GM12878 (cell line): ENCODE measurements around the gene CACNA2D4. TPM values are rescaled to one million over a fixed set of nuclear protein-coding genes. Genes with fewer than 3 reads are reported as not detected.

ENCODE experiments used
- ATAC-seq: fragments of 200-7000 bp; cut with Tn5 transposase; 3 replicates; pipeline ENCODE4 v1.9.1; 2020; ENCODE audit warnings: mild to moderate bottlenecking, moderate library complexity
- BruUV-seq: library from RNA; stranded (reverse); fragments of 400-500 nt; replicated peaks from 2 replicates; lab custom pipeline; 2021; lab: Mats Ljungman, UMichigan
- CTCF ChIA-PET: fragments of 300-600 bp; sonication (Branson Sonifier 250); formaldehyde crosslinking; extraction: SDS; loops from one replicate; lab custom pipeline; 2021; ENCODE audit warnings: inconsistent platforms; lab: Yijun Ruan, JAX
- POLR2A ChIA-PET: fragments of 350-600 bp; formaldehyde crosslinking; extraction: SDS; loops from one replicate; lab custom pipeline; 2021; ENCODE audit warnings: inconsistent platforms; lab: Charles Lee
- RAD21 ChIA-PET: fragments of 300-600 bp; sonication (Branson Sonifier 250); formaldehyde crosslinking; loops from one replicate; lab custom pipeline; 2023; ENCODE audit warnings: antibody characterized with exemption; ENCODE audit not compliant: unreplicated experiment; lab: Charles Lee
- SMC1A ChIA-PET: fragments of 300-600 bp; sonication (Branson Sonifier 250); formaldehyde crosslinking; loops from one replicate; lab custom pipeline; 2023; ENCODE audit not compliant: unreplicated experiment, uncharacterized antibody; lab: Charles Lee
- DNase-seq: peaks from one replicate; pipeline ENCODE4 v3.0.0-alpha.2; 2011; ENCODE audit warnings: low read depth, low spot score
- FAIRE-seq: peaks from 3 replicates; lab custom pipeline; 2011; peaks lifted over from hg19 to GRCh38; lab: Jason Lieb, UNC
- H2AFZ ChIP-seq: 2 replicates; pipeline ENCODE4 v1.6.0; 2011; ENCODE audit warnings: low read depth, low read length, control low read depth; ENCODE audit not compliant: control insufficient read depth
- H3K27ac ChIP-seq: 2 replicates; pipeline ENCODE4 v1.5.1; 2011; ENCODE audit warnings: control low read depth; ENCODE audit not compliant: control insufficient read depth, insufficient read depth
- H3K27me3 ChIP-seq, 2 experiments: replicated peaks in 1 of 2; 2 replicates each; pipeline versions ENCODE4 v1.6.0 to v1.6.1; 2011; ENCODE audit warnings: low read length in 1 of 2; ENCODE audit not compliant: control insufficient read depth in 2 of 2, insufficient read depth in 2 of 2
- H3K36me3 ChIP-seq, 2 experiments: 2 replicates each; pipeline ENCODE4 v1.5.1; 2011; ENCODE audit warnings: low read length in 1 of 2; ENCODE audit not compliant: control insufficient read depth in 2 of 2, insufficient read depth in 2 of 2
- H3K4me1 ChIP-seq: 2 replicates; pipeline ENCODE4 v1.6.1; 2011; ENCODE audit warnings: mild to moderate bottlenecking, low read length, moderate library complexity, mixed read lengths; ENCODE audit not compliant: control insufficient read depth, insufficient read depth
- H3K4me2 ChIP-seq: 2 replicates; pipeline ENCODE4 v1.6.0; 2011; ENCODE audit warnings: control low read depth; ENCODE audit not compliant: control insufficient read depth, insufficient read depth
- H3K4me3 ChIP-seq: fragments of 200-600 bp; sonication (generic); 2 replicates; pipeline ENCODE4 v1.5.1; 2016
- H3K79me2 ChIP-seq: 2 replicates; pipeline ENCODE4 v1.6.0; 2011; ENCODE audit warnings: low read length; ENCODE audit not compliant: control insufficient read depth, insufficient read depth
- H3K9ac ChIP-seq: 2 replicates; pipeline ENCODE4 v1.8.0; 2011; ENCODE audit warnings: low read length, control low read depth, mixed read lengths; ENCODE audit not compliant: control insufficient read depth, insufficient read depth
- H3K9me3 ChIP-seq: replicated peaks from 3 replicates; pipeline ENCODE4 v1.5.1; 2011; ENCODE audit warnings: mild to moderate bottlenecking, low read length; ENCODE audit not compliant: control insufficient read depth, insufficient read depth
- H4K20me1 ChIP-seq: 2 replicates; pipeline ENCODE4 v1.6.0; 2011; ENCODE audit not compliant: control insufficient read depth, insufficient read depth
- ATF2 ChIP-seq: IDR thresholded peaks from 2 replicates; pipeline ENCODE4 v1.6.1; 2012; ENCODE audit warnings: low read length, inconsistent platforms
- CBX5 ChIP-seq: sonication (generic); IDR thresholded peaks from 2 replicates; pipeline ENCODE4 v1.6.1; 2016; ENCODE audit warnings: low read depth, moderate library complexity, mild to moderate bottlenecking, inconsistent platforms
- CHD2 ChIP-seq: IDR thresholded peaks from 2 replicates; pipeline ENCODE4 v1.6.1; 2011; ENCODE audit warnings: low read depth, low read length, improper control_type of control experiment, borderline replicate concordance
- EZH2 ChIP-seq: IDR thresholded peaks from 2 replicates; pipeline ENCODE4 v1.6.1; 2012; ENCODE audit warnings: low read depth, mild to moderate bottlenecking, control low read depth, inconsistent platforms, low read length, borderline replicate concordance; ENCODE audit not compliant: control insufficient read depth
- FOXM1 ChIP-seq: IDR thresholded peaks from 2 replicates; pipeline ENCODE4 v1.6.1; 2012; ENCODE audit warnings: low read depth, mild to moderate bottlenecking, inconsistent platforms, low read length, moderate library complexity
- GABPA ChIP-seq: IDR thresholded peaks from 2 replicates; pipeline ENCODE4 v1.6.1; 2014; ENCODE audit warnings: antibody characterized with exemption, low read depth, mild to moderate bottlenecking, inconsistent platforms
- MYC ChIP-seq: IDR thresholded peaks from 2 replicates; pipeline ENCODE4 v1.6.1; 2011; ENCODE audit warnings: mild to moderate bottlenecking, low read length, moderate library complexity, inconsistent platforms; ENCODE audit not compliant: insufficient read depth, insufficient replicate concordance, insufficient read length, severe bottlenecking
- NFYB ChIP-seq: IDR thresholded peaks from 2 replicates; pipeline ENCODE4 v1.6.1; 2011; ENCODE audit warnings: low read depth, mild to moderate bottlenecking, low read length, improper control_type of control experiment, moderate library complexity; ENCODE audit not compliant: insufficient read depth
- NR2F1 ChIP-seq: fragments of 450-650 bp; conservative IDR thresholded peaks from 2 replicates; pipeline ENCODE4 v1.6.1; 2017; ENCODE audit warnings: mild to moderate bottlenecking
- RAD21 ChIP-seq: IDR thresholded peaks from 2 replicates; pipeline ENCODE4 v1.6.1; 2011; ENCODE audit warnings: mild to moderate bottlenecking, low read depth, low read length, moderate library complexity; ENCODE audit not compliant: insufficient read depth
- RBBP5 ChIP-seq: fragments of 200-600 bp; sonication (generic); conservative IDR thresholded peaks from 2 replicates; pipeline ENCODE4 v1.6.1; 2016
- SP1 ChIP-seq: IDR thresholded peaks from one replicate; pipeline ENCODE4 v1.6.1; 2011; ENCODE audit warnings: low read depth, low read length
- SREBF1 ChIP-seq: IDR thresholded peaks from 2 replicates; pipeline ENCODE4 v1.6.1; 2012; ENCODE audit warnings: mild to moderate bottlenecking, low read length
- TCF3 ChIP-seq: IDR thresholded peaks from 2 replicates; pipeline ENCODE4 v1.6.1; 2012; ENCODE audit warnings: low read depth, mild to moderate bottlenecking, low read length, borderline replicate concordance; ENCODE audit not compliant: insufficient read depth
- TCF7 ChIP-seq: IDR thresholded peaks from 2 replicates; pipeline ENCODE4 v1.6.1; 2014; ENCODE audit warnings: antibody characterized with exemption, borderline replicate concordance
- ZNF622 ChIP-seq: fragments of 450-650 bp; IDR thresholded peaks from 2 replicates; pipeline ENCODE4 v1.6.1; 2017; ENCODE audit warnings: mild to moderate bottlenecking, inconsistent platforms
- WGBS: methylation state at CpG from one replicate; pipeline ENCODE4 v1.1.6; 2016; ENCODE audit warnings: low lambda C conversion rate; ENCODE audit not compliant: insufficient replicate concordance, insufficient coverage; ENCODE audit errors: missing lambda C conversion rate; 5-methylcytosine and 5-hydroxymethylcytosine counted together
- in situ Hi-C: fragments of 300-500 bp; cut with MboI; formaldehyde crosslinking; loops from 9 replicates; pipeline ENCODE4 v1.14.3; 2018; ENCODE audit warnings: mixed read lengths
- intact Hi-C: fragments of 100-400 bp; cut with micrococcal nuclease; formaldehyde crosslinking; loops from one replicate; pipeline ENCODE4 v1.14.2; 2022; ENCODE audit not compliant: unreplicated experiment
- polyA plus RNA-seq, 11 experiments: library from polyadenylated mRNA; depleted of rRNA in 4 of 11; unstranded in 6 of 11; stranded (reverse) in 5 of 11; fragments of >200 nt; fragmentation: Nextera tagmentation in 4 of 11; fragmentation: Illumina TruSeq in 1 of 11; extraction: Ambion mirVana in 4 of 11; extraction: Trizol in 1 of 11; gene quantifications; 1 replicate in 1 of 11; 2 replicates in 10 of 11; pipeline versions ENCODE4 v1.2.1 to v1.2.3, GENCODE V29; 2011 to 2016; ENCODE audit warnings: inconsistent platforms in 2 of 11, missing spikeins in 2 of 11, low read depth in 1 of 11
- total RNA-seq, 4 experiments: library from RNA; depleted of rRNA in 3 of 4; stranded (reverse); fragments of >200 nt in 3 of 4; fragmentation: Illumina TruSeq in 1 of 4; extraction: Trizol in 1 of 4; gene quantifications; 2 replicates each; pipeline versions ENCODE4 v1.2.1 to v1.2.3, GENCODE V29; 2013 to 2021
- TF ChIP-seq, protein P1 (sequence below): IDR thresholded peaks from 2 replicates; pipeline ENCODE4 v1.6.1; 2011; ENCODE audit warnings: low read depth, low read length, improper control_type of control experiment, borderline replicate concordance
- TF ChIP-seq, protein P2 (sequence below): IDR thresholded peaks from 2 replicates; pipeline ENCODE4 v1.6.1; 2012; ENCODE audit warnings: low read depth, low read length, improper control_type of control experiment

Gene CACNA2D4
- total and polyA plus RNA-seq, 10 of the 15 experiments (the other 5 are each of a cell fraction or from before 2014, with no cell fraction given): 0.03 to 1.0 (median 0.65) TPM

- Histone ChIP-seq H3K9ac (no peak overlapping the region; the same call in 1 of the 2 replicates), H3K9me3 (no peaks in the 10 kb centered on the region), H3K4me1 (peaks cover 18% of the 10 kb centered on the region), H3K4me3 (no peak overlapping the region), H2AFZ (no peak overlapping the region; the same call in 1 of the 2 replicates), H3K27me3 (no peaks in the 10 kb centered on the region; a peak in 1 of 4 replicates), H4K20me1 (no peaks in the 10 kb centered on the region), H3K4me2 (peak overlapping the region; percentile 54), H3K27ac (no peak overlapping the region), H3K36me3 (no peaks in the 10 kb centered on the region; a peak in 2 of 4 replicates), H3K79me2 (no peaks in the 10 kb centered on the region)
- CTCF ChIA-PET: interaction anchor here (0.6 to 0.8 kb wide), 3 partner anchors 9 to 132 kb away, joined by 3 to 5 read pairs (median 3); no protein-coding TSS in a partner anchor
- SMC1A ChIA-PET: interaction anchor here (0.9 to 1.4 kb wide), 3 partner anchors 9 to 132 kb away, joined by 3 to 4 read pairs (median 3); no protein-coding TSS in a partner anchor
- DNase-seq: no peak
- in situ Hi-C loops: no loop called here
- no TSS peak for BruUV-seq
- POLR2A ChIA-PET: interaction anchor here (0.6 to 2.0 kb wide), 2 partner anchors 9 to 144 kb away, joined by 3 to 8 read pairs; no protein-coding TSS in a partner anchor
- RAD21 ChIA-PET: interaction anchor here (1.0 to 1.4 kb wide), 2 partner anchors 9 to 142 kb away, joined by 4 to 5 read pairs; no protein-coding TSS in a partner anchor
- intact Hi-C loops: loop anchor here (2.0 kb wide), 1 partner anchor 137 kb away; no protein-coding TSS in a partner anchor
- peak; percentile 73 for FAIRE-seq
- ATAC-seq: peak; percentile 88
- 17% methylated on average over 16 of the region's 16 CpGs for WGBS
- TF ChIP-seq RBBP5 (no peak), TCF7 (no peak), ATF2 (no peak), NFYB (no peak), TCF3 (no peak), NR2F1 (peak; percentile 55; the same call in 1 of the 2 replicates), RAD21 (no peak), EZH2 (no peak), SP1 (peak; percentile 29), CBX5 (no peak), CHD2 (peak; percentile 22; the same call in 1 of the 2 replicates), MYC (no peak), SREBF1 (no peak), ZNF622 (no peak), FOXM1 (no peak), GABPA (no peak)
- TF ChIP-seq, protein P1, sequence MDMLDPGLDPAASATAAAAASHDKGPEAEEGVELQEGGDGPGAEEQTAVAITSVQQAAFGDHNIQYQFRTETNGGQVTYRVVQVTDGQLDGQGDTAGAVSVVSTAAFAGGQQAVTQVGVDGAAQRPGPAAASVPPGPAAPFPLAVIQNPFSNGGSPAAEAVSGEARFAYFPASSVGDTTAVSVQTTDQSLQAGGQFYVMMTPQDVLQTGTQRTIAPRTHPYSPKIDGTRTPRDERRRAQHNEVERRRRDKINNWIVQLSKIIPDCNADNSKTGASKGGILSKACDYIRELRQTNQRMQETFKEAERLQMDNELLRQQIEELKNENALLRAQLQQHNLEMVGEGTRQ: no peak
- TF ChIP-seq, protein P2, sequence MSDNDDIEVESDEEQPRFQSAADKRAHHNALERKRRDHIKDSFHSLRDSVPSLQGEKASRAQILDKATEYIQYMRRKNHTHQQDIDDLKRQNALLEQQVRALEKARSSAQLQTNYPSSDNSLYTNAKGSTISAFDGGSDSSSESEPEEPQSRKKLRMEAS: no peak
Measured at GRCh38 chr12:1933342-1934051, 15.0 kb upstream of the CACNA2D4 start.
